HepG2 (cell line): ENCODE data around the gene EMP2. TPM values are rescaled to one million over a fixed set of nuclear protein-coding genes. Genes with fewer than 3 reads are reported as not detected.

Experiments used
- ATAC-seq: fragments of 200-7000 bp; cut with Tn5 transposase; 3 replicates; pipeline ENCODE4 v1.9.1; 2020; ENCODE audit warnings: mild to moderate bottlenecking, moderate library complexity
- BruUV-seq: library from RNA; stranded (reverse); fragments of 400-500 nt; replicated peaks from 2 replicates; lab custom pipeline; 2021; lab: Mats Ljungman, UMichigan
- CTCF ChIA-PET: fragments of 300-600 bp; formaldehyde crosslinking; extraction: SDS; loops from one replicate; lab custom pipeline; 2021; ENCODE audit warnings: low total read pairs, inconsistent platforms, low intra/inter-chr PET ratio; lab: Yijun Ruan, JAX
- POLR2A ChIA-PET: fragments of 350-600 bp; sonication (Branson Sonifier 250); formaldehyde crosslinking; loops from one replicate; lab custom pipeline; 2020; ENCODE audit warnings: antibody characterized with exemption, inconsistent platforms; lab: Yijun Ruan, JAX
- DNase-seq: peaks from one replicate; pipeline ENCODE4 v3.0.0-alpha.2; 2015; ENCODE audit warnings: low spot score
- FAIRE-seq: peaks from 3 replicates; lab custom pipeline; 2011; peaks lifted over from hg19 to GRCh38; lab: Jason Lieb, UNC
- H2AFZ ChIP-seq: one replicate; pipeline ENCODE4 v1.6.1; 2011; ENCODE audit warnings: low read length, inconsistent platforms
- H3K27ac ChIP-seq: fragments of 300-600 bp; 3 replicates; pipeline ENCODE4 v1.8.0; 2011; ENCODE audit warnings: mixed run types, mild to moderate bottlenecking, mixed read lengths, low read length, inconsistent platforms; ENCODE audit not compliant: insufficient read depth; ENCODE audit errors: extremely low read length
- H3K27me3 ChIP-seq, 2 experiments: fragments of 200-600 bp in 1 of 2; 2 replicates in 1 of 2; 3 replicates in 1 of 2; pipeline versions ENCODE4 v1.6.0 to v1.8.0; 2011; ENCODE audit warnings: low read length in 2 of 2, mild to moderate bottlenecking in 2 of 2, moderate library complexity in 2 of 2, inconsistent platforms in 1 of 2; ENCODE audit not compliant: insufficient read depth in 2 of 2, control insufficient read depth in 1 of 2
- H3K36me3 ChIP-seq, 2 experiments: fragments of 200-600 bp in 1 of 2; replicated peaks in 1 of 2; 2 replicates in 1 of 2; 3 replicates in 1 of 2; pipeline versions ENCODE4 v1.5.1 to v1.8.0; 2011; ENCODE audit warnings: low read length in 2 of 2, inconsistent platforms in 1 of 2; ENCODE audit not compliant: insufficient read depth in 2 of 2, control insufficient read depth in 1 of 2
- H3K4me1 ChIP-seq: 2 replicates; pipeline ENCODE4 v1.5.1; 2012; ENCODE audit warnings: low read length, inconsistent platforms; ENCODE audit not compliant: insufficient read depth
- H3K4me2 ChIP-seq: 2 replicates; pipeline ENCODE4 v1.6.0; 2011; ENCODE audit warnings: low read depth, low read length, inconsistent platforms
- H3K4me3 ChIP-seq, 3 experiments: fragments of 200-600 bp in 1 of 3; sonication (generic), shearing (Covaris generic) in 1 of 3; replicated peaks in 1 of 3; 2 replicates each; pipeline ENCODE4 v1.5.1; 2011 to 2016; ENCODE audit warnings: low read length in 3 of 3, inconsistent platforms in 2 of 3, low read depth in 2 of 3, mild to moderate bottlenecking in 2 of 3, control low read depth in 1 of 3, mixed read lengths in 1 of 3; ENCODE audit not compliant: insufficient read depth in 1 of 3
- H3K79me2 ChIP-seq: one replicate; pipeline ENCODE4 v1.6.1; 2011; ENCODE audit warnings: low read length, inconsistent platforms; ENCODE audit not compliant: insufficient read depth
- H3K9ac ChIP-seq: 2 replicates; pipeline ENCODE4 v1.6.0; 2011; ENCODE audit warnings: mild to moderate bottlenecking, low read depth, low read length, inconsistent platforms; ENCODE audit not compliant: insufficient read depth
- H3K9me3 ChIP-seq: 2 replicates; pipeline ENCODE4 v1.5.1; 2012; ENCODE audit warnings: mild to moderate bottlenecking, low read length
- H4K20me1 ChIP-seq: 2 replicates; pipeline ENCODE4 v1.6.0; 2011; ENCODE audit warnings: inconsistent platforms, mild to moderate bottlenecking, low read length, moderate library complexity; ENCODE audit not compliant: insufficient read depth
- CERS6 ChIP-seq: sonication (generic); formaldehyde crosslinking; IDR thresholded peaks from 2 replicates; pipeline ENCODE4 v1.5.0; 2020; ENCODE audit warnings: missing genetic modification reagents
- MIXL1 ChIP-seq: IDR thresholded peaks from 2 replicates; pipeline ENCODE4 v1.6.1; 2016
- PHF20 ChIP-seq: sonication (generic); formaldehyde crosslinking; IDR thresholded peaks from 2 replicates; pipeline ENCODE4 v1.5.0; 2020; ENCODE audit warnings: mild to moderate bottlenecking, missing genetic modification reagents
- REPIN1 ChIP-seq: sonication (generic); formaldehyde crosslinking; IDR thresholded peaks from 2 replicates; pipeline ENCODE4 v1.8.0; 2022; ENCODE audit warnings: missing genetic modification reagents, low read depth, mild to moderate bottlenecking, borderline replicate concordance
- RFXAP ChIP-seq: sonication (generic); formaldehyde crosslinking; IDR thresholded peaks from 2 replicates; pipeline ENCODE4 v1.4.0; 2020; ENCODE audit warnings: missing genetic modification reagents, borderline replicate concordance
- SIX1 ChIP-seq: sonication (generic); formaldehyde crosslinking; IDR thresholded peaks from 2 replicates; pipeline ENCODE4 v1.4.0; 2020; ENCODE audit warnings: missing genetic modification reagents, borderline replicate concordance
- SKIL ChIP-seq: sonication (generic); formaldehyde crosslinking; IDR thresholded peaks from 2 replicates; pipeline ENCODE4 v1.8.0; 2022; ENCODE audit warnings: missing genetic modification reagents, mild to moderate bottlenecking, moderate library complexity, borderline replicate concordance
- SNAI1 ChIP-seq: sonication (generic); formaldehyde crosslinking; IDR thresholded peaks from 2 replicates; pipeline ENCODE4 v1.5.0; 2020; ENCODE audit warnings: mild to moderate bottlenecking, missing genetic modification reagents, borderline replicate concordance
- SOX6 ChIP-seq, 2 experiments: fragments of 450-650 bp in 1 of 2; sonication (generic) in 1 of 2; formaldehyde crosslinking in 1 of 2; IDR thresholded peaks; 2 replicates each; pipeline versions ENCODE4 v1.4.0 to v1.6.1; 2017 to 2020; ENCODE audit warnings: antibody characterized with exemption in 1 of 2, mild to moderate bottlenecking in 1 of 2, missing genetic modification reagents in 1 of 2
- ZBTB34 ChIP-seq: sonication (generic); formaldehyde crosslinking; IDR thresholded peaks from 2 replicates; pipeline ENCODE4 v1.8.0; 2022; ENCODE audit warnings: mild to moderate bottlenecking, missing genetic modification reagents
- ZNF276 ChIP-seq: sonication (generic); formaldehyde crosslinking; IDR thresholded peaks from 2 replicates; pipeline ENCODE4 v1.4.0; 2020; ENCODE audit warnings: mild to moderate bottlenecking, low read depth, missing genetic modification reagents
- ZNF576 ChIP-seq: sonication (generic); formaldehyde crosslinking; IDR thresholded peaks from 2 replicates; pipeline ENCODE4 v1.4.0; 2020; ENCODE audit warnings: mild to moderate bottlenecking, missing genetic modification reagents
- ZNF737 ChIP-seq: sonication (generic); formaldehyde crosslinking; IDR thresholded peaks from 2 replicates; pipeline ENCODE4 v1.5.0; 2020; ENCODE audit warnings: missing genetic modification reagents, mild to moderate bottlenecking, borderline replicate concordance
- WGBS: methylation state at CpG from one replicate; pipeline ENCODE4 v1.1.6; 2017; ENCODE audit warnings: low lambda C conversion rate; 5-methylcytosine and 5-hydroxymethylcytosine counted together
- in situ Hi-C: cut with HindIII; loops from 2 replicates; pipeline ENCODE4 v1.10.0; 2017; ENCODE audit warnings: low pct_unique_long_range_greater_than_20kb; ENCODE audit not compliant: extremely low pct_ligation_motif_present
- intact Hi-C: fragments of 100-400 bp; cut with micrococcal nuclease; formaldehyde crosslinking; loops from one replicate; pipeline ENCODE4 v1.10.0; 2022; ENCODE audit not compliant: unreplicated experiment
- polyA plus RNA-seq, 8 experiments: library from polyadenylated mRNA; depleted of rRNA in 3 of 8; stranded (reverse) in 7 of 8; unstranded in 1 of 8; fragments of >200 nt; fragmentation: Illumina TruSeq in 4 of 8; extraction: Trizol in 4 of 8; gene quantifications; 2 replicates each; pipeline versions ENCODE4 v1.2.1 to v1.2.3, GENCODE V29; 2011 to 2016; ENCODE audit warnings: low read depth in 4 of 8, missing spikeins in 1 of 8, mixed read lengths in 1 of 8; ENCODE audit not compliant: insufficient read depth in 1 of 8
- total RNA-seq, 5 experiments: library from RNA; depleted of rRNA; stranded (reverse); fragments of >200 nt; fragmentation: Illumina TruSeq; extraction: Trizol; gene quantifications; 2 replicates each; pipeline ENCODE4 v1.2.3, GENCODE V29; 2016; ENCODE audit warnings: low read depth in 1 of 5

The EMP2 gene
- total and polyA plus RNA-seq, 2 of the 13 experiments (the other 11 are each of a cell fraction or from before 2014, with no cell fraction given): 24.6 to 91.2 TPM

GRCh38 chr16:10600782-10601443, 20.5 kb upstream of the EMP2 start (continued):
- 0 out of 2 replicates have a peak, but pooled peaks have one; percentile 31 for TF ChIP-seq ZNF276 (CRISPR knock-in tag)
- TF ChIP-seq SNAI1: no peak
- TF ChIP-seq RFXAP: no peak
- no peak for TF ChIP-seq CERS6
- TF ChIP-seq MIXL1 (CRISPR knock-in tag): no peak
- TF ChIP-seq SIX1 (CRISPR knock-in tag): no peak

GRCh38 chr16:10599626-10600025, 19.2 kb upstream of the EMP2 start:
- FAIRE-seq: no peak
- H3K9me3 ChIP-seq: no peaks in the 10 kb centered on the region
- no peak overlapping the region for H3K4me2 ChIP-seq
- H3K27ac ChIP-seq: no peak overlapping the region
- WGBS: 54% methylated on average over 7 of the region's 7 CpGs
- peaks cover 60% of the 10 kb centered on the region for H3K4me1 ChIP-seq
- no TSS peak for BruUV-seq
- ATAC-seq: no peak
- no peaks in the 10 kb centered on the region for H4K20me1 ChIP-seq
- no peak overlapping the region for H2AFZ ChIP-seq
- in situ Hi-C loops: no loop called here
- H3K9ac ChIP-seq: no peak overlapping the region
- H3K4me3 ChIP-seq: no peak overlapping the region
- no peak for DNase-seq
- ChIA-PET CTCF (no interaction called here), POLR2A (no interaction called here)
- H3K27me3 ChIP-seq: peaks cover 3 to 45% of the 10 kb centered on the region in 2 experiments
- H3K36me3 ChIP-seq: no peaks in the 10 kb centered on the region
- intact Hi-C loops: no loop called here
- H3K79me2 ChIP-seq: no peaks in the 10 kb centered on the region
- TF ChIP-seq ZBTB34 (CRISPR knock-in tag) (no peak), REPIN1 (CRISPR knock-in tag) (no peak), SKIL (CRISPR knock-in tag) (no peak), SOX6 (IDR thresholded peaks at IDR 0.05) (no peak), SOX6 (CRISPR knock-in tag; IDR thresholded peaks at IDR 0.05) (no peak), ZNF576 (CRISPR knock-in tag) (no peak), PHF20 (CRISPR knock-in tag) (no peak), ZNF737 (CRISPR knock-in tag) (no peak)
